IMR-90 (cell line): ENCODE measurements around the gene KIAA1328. TPM values are rescaled to one million over a fixed set of nuclear protein-coding genes. Genes with fewer than 3 reads are reported as not detected.

Experiments
- ATAC-seq: fragments of 200-7000 bp; cut with Tn5 transposase; 2 replicates; pipeline ENCODE4 v1.9.1; 2020; ENCODE audit warnings: low read depth, mild to moderate bottlenecking, moderate library complexity
- BruUV-seq: library from RNA; stranded (reverse); fragments of 400-500 nt; replicated peaks from 2 replicates; lab custom pipeline; 2021; lab: Mats Ljungman, UMichigan
- CTCF ChIA-PET: fragments of 300-600 bp; formaldehyde crosslinking; extraction: SDS; loops from one replicate; lab custom pipeline; 2021; ENCODE audit warnings: antibody characterized with exemption; lab: Yijun Ruan, JAX
- POLR2A ChIA-PET: fragments of 300-600 bp; sonication (Branson Sonifier 250); formaldehyde crosslinking; loops from one replicate; lab custom pipeline; 2022; ENCODE audit warnings: antibody characterized with exemption; ENCODE audit not compliant: unreplicated experiment; lab: Charles Lee
- DNase-seq: peaks from one replicate; pipeline ENCODE4 v3.0.0; 2013
- H2AFZ ChIP-seq: replicated peaks from 2 replicates; pipeline ENCODE3; 2013; ENCODE audit warnings: low read length, mild to moderate bottlenecking; ENCODE audit not compliant: poor library complexity
- H2AK5ac ChIP-seq: 2 replicates; pipeline ENCODE4 v1.6.1; 2013; ENCODE audit warnings: low read depth, low read length, inconsistent platforms
- H2AK9ac ChIP-seq: replicated peaks from 2 replicates; pipeline ENCODE3; 2013; ENCODE audit warnings: mild to moderate bottlenecking, low read depth, low read length, moderate library complexity; ENCODE audit not compliant: poor library complexity
- H2BK120ac ChIP-seq: 2 replicates; pipeline ENCODE4 v1.6.1; 2013; ENCODE audit warnings: low read depth, low read length, inconsistent platforms
- H2BK15ac ChIP-seq: 3 replicates; pipeline ENCODE4 v1.6.1; 2013; ENCODE audit warnings: low read depth, low read length, inconsistent platforms
- H2BK20ac ChIP-seq: 2 replicates; pipeline ENCODE4 v1.6.1; 2013; ENCODE audit warnings: low read depth, mild to moderate bottlenecking, inconsistent platforms, low read length, moderate library complexity
- H2BK5ac ChIP-seq: 2 replicates; pipeline ENCODE4 v1.6.1; 2013; ENCODE audit warnings: mild to moderate bottlenecking, low read depth, low read length, inconsistent platforms; ENCODE audit not compliant: poor library complexity, severe bottlenecking
- H3K14ac ChIP-seq: replicated peaks from 2 replicates; pipeline ENCODE4 v1.6.1; 2013; ENCODE audit warnings: low read depth, low read length, inconsistent platforms
- H3K18ac ChIP-seq: 2 replicates; pipeline ENCODE4 v1.6.1; 2013; ENCODE audit warnings: low read depth, low read length, control low read depth
- H3K23ac ChIP-seq: 2 replicates; pipeline ENCODE4 v1.6.1; 2013; ENCODE audit warnings: low read depth, low read length, inconsistent platforms
- H3K27ac ChIP-seq: 2 replicates; pipeline ENCODE4 v1.5.1; 2013; ENCODE audit warnings: mild to moderate bottlenecking, control low read depth, low read length; ENCODE audit not compliant: insufficient read depth
- H3K27me3 ChIP-seq: 2 replicates; pipeline ENCODE4 v1.6.1; 2013; ENCODE audit warnings: low read length; ENCODE audit not compliant: control insufficient read depth, insufficient read depth
- H3K36me3 ChIP-seq: 2 replicates; pipeline ENCODE4 v1.6.1; 2013; ENCODE audit warnings: low read length, mixed read lengths; ENCODE audit not compliant: control insufficient read depth, insufficient read depth
- H3K4ac ChIP-seq: 2 replicates; pipeline ENCODE4 v1.6.1; 2013; ENCODE audit warnings: low read depth, low read length, inconsistent platforms
- H3K4me1 ChIP-seq: 2 replicates; pipeline ENCODE4 v1.6.1; 2013; ENCODE audit warnings: low read length, mixed read lengths; ENCODE audit not compliant: control insufficient read depth, insufficient read depth
- H3K4me2 ChIP-seq: 2 replicates; pipeline ENCODE4 v1.6.1; 2013; ENCODE audit warnings: low read depth, mild to moderate bottlenecking, control low read depth, low read length, moderate library complexity
- H3K4me3 ChIP-seq: 2 replicates; pipeline ENCODE4 v1.5.1; 2013; ENCODE audit warnings: low read depth, mild to moderate bottlenecking, control low read depth, low read length, moderate library complexity; ENCODE audit not compliant: insufficient read depth
- H3K56ac ChIP-seq: 2 replicates; pipeline ENCODE4 v1.6.1; 2013; ENCODE audit warnings: low read length, inconsistent platforms; ENCODE audit not compliant: insufficient read depth; ENCODE audit errors: extremely low read depth
- H3K79me1 ChIP-seq, 2 experiments: 2 replicates each; pipeline ENCODE4 v1.6.1; 2013; ENCODE audit warnings: low read length in 2 of 2, inconsistent platforms in 1 of 2, low read depth in 1 of 2
- H3K9ac ChIP-seq: 2 replicates; pipeline ENCODE4 v1.6.1; 2013; ENCODE audit warnings: low read depth, low read length, control low read depth
- H3K9me1 ChIP-seq: 2 replicates; pipeline ENCODE4 v1.6.1; 2013; ENCODE audit warnings: low read length, inconsistent platforms; ENCODE audit not compliant: insufficient read depth
- H3K9me3 ChIP-seq: 2 replicates; pipeline ENCODE4 v1.6.1; 2013; ENCODE audit warnings: low read length; ENCODE audit not compliant: control insufficient read depth, insufficient read depth
- H4K20me1 ChIP-seq: 2 replicates; pipeline ENCODE4 v1.6.1; 2013; ENCODE audit warnings: low read length, inconsistent platforms; ENCODE audit not compliant: insufficient read depth
- H4K5ac ChIP-seq: 2 replicates; pipeline ENCODE4 v1.6.1; 2013; ENCODE audit warnings: mild to moderate bottlenecking, low read depth, low read length, control low read depth
- H4K8ac ChIP-seq, 2 experiments: 2 replicates each; pipeline ENCODE4 v1.6.1; 2013; ENCODE audit warnings: low read depth in 2 of 2, low read length in 2 of 2, control low read depth in 1 of 2, inconsistent platforms in 1 of 2
- H4K91ac ChIP-seq: 2 replicates; pipeline ENCODE4 v1.6.1; 2013; ENCODE audit warnings: low read depth, low read length, inconsistent platforms; ENCODE audit not compliant: insufficient read depth
- BHLHE40 ChIP-seq: fragments of 150-350 bp; IDR thresholded peaks from 2 replicates; pipeline ENCODE4 v1.6.1; 2016; ENCODE audit warnings: mild to moderate bottlenecking, low read depth, low read length
- CEBPB ChIP-seq: IDR thresholded peaks from 2 replicates; pipeline ENCODE4 v1.6.1; 2012; ENCODE audit warnings: low read depth, low read length, improper control_type of control experiment
- CHD1 ChIP-seq: IDR thresholded peaks from 2 replicates; pipeline ENCODE4 v1.6.1; 2012; ENCODE audit warnings: low read depth, low read length, improper control_type of control experiment
- FOS ChIP-seq: fragments of 150-350 bp; IDR thresholded peaks from 2 replicates; pipeline ENCODE4 v1.6.1; 2016; ENCODE audit warnings: low read depth, low read length
- MAFK ChIP-seq: IDR thresholded peaks from 2 replicates; pipeline ENCODE4 v1.6.1; 2012; ENCODE audit warnings: low read depth, low read length, improper control_type of control experiment
- MAZ ChIP-seq: IDR thresholded peaks from 2 replicates; pipeline ENCODE4 v1.6.1; 2012; ENCODE audit warnings: low read depth, mild to moderate bottlenecking, low read length, improper control_type of control experiment, moderate library complexity, borderline replicate concordance
- MXI1 ChIP-seq: IDR thresholded peaks from 2 replicates; pipeline ENCODE4 v1.6.1; 2012; ENCODE audit warnings: low read depth, mild to moderate bottlenecking, low read length, moderate library complexity, borderline replicate concordance
- NFE2L2 ChIP-seq: fragments of 150-350 bp; IDR thresholded peaks from 2 replicates; pipeline ENCODE4 v1.6.1; 2016; ENCODE audit warnings: low read depth, mild to moderate bottlenecking, low read length
- POLR2A ChIP-seq: IDR thresholded peaks from 2 replicates; pipeline ENCODE4 v1.6.1; 2012; ENCODE audit warnings: mild to moderate bottlenecking, low read depth, low read length
- RAD21 ChIP-seq: IDR thresholded peaks from 2 replicates; pipeline ENCODE4 v1.6.1; 2012; ENCODE audit warnings: low read length, improper control_type of control experiment
- RCOR1 ChIP-seq: IDR thresholded peaks from 2 replicates; pipeline ENCODE4 v1.6.1; 2012; ENCODE audit warnings: mild to moderate bottlenecking, low read length, improper control_type of control experiment; ENCODE audit not compliant: insufficient replicate concordance
- RFX5 ChIP-seq: IDR thresholded peaks from 2 replicates; pipeline ENCODE4 v1.8.0; 2012; ENCODE audit warnings: low read depth, mild to moderate bottlenecking, low read length, moderate library complexity
- SMC3 ChIP-seq: fragments of 150-350 bp; IDR thresholded peaks from 2 replicates; pipeline ENCODE4 v1.6.1; 2016; ENCODE audit warnings: low read depth, mild to moderate bottlenecking, antibody characterized with exemption, low read length, moderate library complexity
- WGBS, 2 experiments: methylation state at CpG; one replicate each; pipeline versions ENCODE4 v1.1.5 to v1.1.7; 2013; ENCODE audit warnings: missing lambda C conversion rate in 2 of 2; ENCODE audit not compliant: insufficient read length in 1 of 2; ENCODE audit errors: extremely low coverage in 2 of 2; 5-methylcytosine and 5-hydroxymethylcytosine counted together
- dilution Hi-C: fragments of 300-500 bp; cut with HindIII; formaldehyde crosslinking; loops from one replicate; pipeline ENCODE4 v1.14.3; 2018; ENCODE audit warnings: low sequenced_read_pairs; ENCODE audit not compliant: unreplicated experiment
- in situ Hi-C: fragments of 300-500 bp; cut with MboI; formaldehyde crosslinking; loops from 3 replicates; pipeline ENCODE4 v1.14.3; 2019; ENCODE audit warnings: low sequenced_read_pairs, inconsistent platforms, mixed read lengths
- intact Hi-C: fragments of 100-400 bp; cut with micrococcal nuclease; formaldehyde crosslinking; loops from 2 replicates; pipeline ENCODE4 v1.10.0; 2022
- polyA plus RNA-seq, 3 experiments: library from polyadenylated mRNA; depleted of rRNA; stranded (reverse); fragments of >200 nt; gene quantifications; 2 replicates each; pipeline ENCODE4 v1.2.3, GENCODE V29; 2012; ENCODE audit warnings: low replicate concordance in 1 of 3
- total RNA-seq: library from RNA; depleted of rRNA; stranded (reverse); fragments of >200 nt; gene quantifications from 2 replicates; pipeline ENCODE4 v1.2.3, GENCODE V29; 2012
- TF ChIP-seq, protein P1 (sequence below): fragments of 150-350 bp; IDR thresholded peaks from 2 replicates; pipeline ENCODE4 v1.6.1; 2017; ENCODE audit warnings: mild to moderate bottlenecking, antibody characterized with exemption, low read length, low read depth
- TF ChIP-seq, protein P2 (sequence below): fragments of 150-350 bp; IDR thresholded peaks from 2 replicates; pipeline ENCODE4 v1.6.1; 2016; ENCODE audit warnings: low read depth, mild to moderate bottlenecking, low read length, moderate library complexity, borderline replicate concordance
- TF ChIP-seq, protein P3 (sequence below): conservative IDR thresholded peaks from 2 replicates; pipeline ENCODE4 v1.5.1; 2012; ENCODE audit warnings: mild to moderate bottlenecking, low read depth, low read length, improper control_type of control experiment

KIAA1328 gene
- total and polyA plus RNA-seq, 2 of the 4 experiments (the other 2 are of a cell fraction), result 2.4 to 7.0 TPM

DNA sequence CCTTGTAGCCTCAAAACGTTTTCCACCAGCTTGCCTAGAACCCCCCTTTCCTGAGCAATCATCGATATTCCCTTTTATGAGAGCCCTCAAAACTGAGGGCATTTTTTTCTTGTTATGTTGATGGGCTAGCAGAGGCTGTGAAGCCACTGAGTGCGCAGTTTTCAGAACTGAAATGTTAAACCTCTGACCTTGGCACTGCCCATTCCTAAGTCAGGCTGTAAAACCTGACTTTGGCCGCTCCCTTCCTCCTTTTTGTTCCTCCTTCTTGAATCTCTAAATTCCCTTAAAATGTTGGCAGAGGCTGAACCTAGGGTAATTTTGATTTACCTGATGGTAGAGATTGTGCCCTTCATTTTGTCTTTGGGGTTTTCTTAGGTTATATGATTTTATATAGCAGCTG is 334.2 kb downstream of the KIAA1328 start:
- no peak overlapping the region for H3K9ac ChIP-seq
- intact Hi-C loops, result no loop called here
- no peak overlapping the region for H3K14ac ChIP-seq
- H3K79me1 ChIP-seq, result no peaks in the 10 kb centered on the region
- H3K9me3 ChIP-seq, result no peaks in the 10 kb centered on the region
- no peak overlapping the region for H3K23ac ChIP-seq
- in situ Hi-C loops, result no loop called here
- H2BK15ac ChIP-seq, result no peak overlapping the region
- no peak overlapping the region for H3K56ac ChIP-seq
- no peak overlapping the region for H2AK9ac ChIP-seq
- no peaks in the 10 kb centered on the region for H3K4me1 ChIP-seq
- H3K27ac ChIP-seq, result no peak overlapping the region
- H4K5ac ChIP-seq, result no peak overlapping the region
- H2BK20ac ChIP-seq, result no peak overlapping the region
- H3K27me3 ChIP-seq, result no peaks in the 10 kb centered on the region
- H2BK5ac ChIP-seq, result no peak overlapping the region
- dilution Hi-C loops, result no loop called here
- no peak for ATAC-seq
- no peak overlapping the region for H3K4me3 ChIP-seq
- H3K18ac ChIP-seq, result no peak overlapping the region
- no peak overlapping the region for H2BK120ac ChIP-seq
- ChIA-PET CTCF (no interaction called here), POLR2A (no interaction called here)
- H3K9me1 ChIP-seq, result no peaks in the 10 kb centered on the region
- DNase-seq, result no peak
- H3K4ac ChIP-seq, result no peak overlapping the region
- TF ChIP-seq MAZ (no peak), MAFK (no peak), CHD1 (no peak), FOS (no peak), POLR2A (no peak), MXI1 (no peak), RFX5 (no peak), BHLHE40 (no peak), SMC3 (no peak), RCOR1 (no peak), CEBPB (no peak), NFE2L2 (no peak), RAD21 (no peak)
- TF ChIP-seq, protein P1, sequence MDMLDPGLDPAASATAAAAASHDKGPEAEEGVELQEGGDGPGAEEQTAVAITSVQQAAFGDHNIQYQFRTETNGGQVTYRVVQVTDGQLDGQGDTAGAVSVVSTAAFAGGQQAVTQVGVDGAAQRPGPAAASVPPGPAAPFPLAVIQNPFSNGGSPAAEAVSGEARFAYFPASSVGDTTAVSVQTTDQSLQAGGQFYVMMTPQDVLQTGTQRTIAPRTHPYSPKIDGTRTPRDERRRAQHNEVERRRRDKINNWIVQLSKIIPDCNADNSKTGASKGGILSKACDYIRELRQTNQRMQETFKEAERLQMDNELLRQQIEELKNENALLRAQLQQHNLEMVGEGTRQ, result no peak
- TF ChIP-seq, protein P2, sequence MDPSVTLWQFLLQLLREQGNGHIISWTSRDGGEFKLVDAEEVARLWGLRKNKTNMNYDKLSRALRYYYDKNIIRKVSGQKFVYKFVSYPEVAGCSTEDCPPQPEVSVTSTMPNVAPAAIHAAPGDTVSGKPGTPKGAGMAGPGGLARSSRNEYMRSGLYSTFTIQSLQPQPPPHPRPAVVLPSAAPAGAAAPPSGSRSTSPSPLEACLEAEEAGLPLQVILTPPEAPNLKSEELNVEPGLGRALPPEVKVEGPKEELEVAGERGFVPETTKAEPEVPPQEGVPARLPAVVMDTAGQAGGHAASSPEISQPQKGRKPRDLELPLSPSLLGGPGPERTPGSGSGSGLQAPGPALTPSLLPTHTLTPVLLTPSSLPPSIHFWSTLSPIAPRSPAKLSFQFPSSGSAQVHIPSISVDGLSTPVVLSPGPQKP, result no peak
- TF ChIP-seq, protein P3, sequence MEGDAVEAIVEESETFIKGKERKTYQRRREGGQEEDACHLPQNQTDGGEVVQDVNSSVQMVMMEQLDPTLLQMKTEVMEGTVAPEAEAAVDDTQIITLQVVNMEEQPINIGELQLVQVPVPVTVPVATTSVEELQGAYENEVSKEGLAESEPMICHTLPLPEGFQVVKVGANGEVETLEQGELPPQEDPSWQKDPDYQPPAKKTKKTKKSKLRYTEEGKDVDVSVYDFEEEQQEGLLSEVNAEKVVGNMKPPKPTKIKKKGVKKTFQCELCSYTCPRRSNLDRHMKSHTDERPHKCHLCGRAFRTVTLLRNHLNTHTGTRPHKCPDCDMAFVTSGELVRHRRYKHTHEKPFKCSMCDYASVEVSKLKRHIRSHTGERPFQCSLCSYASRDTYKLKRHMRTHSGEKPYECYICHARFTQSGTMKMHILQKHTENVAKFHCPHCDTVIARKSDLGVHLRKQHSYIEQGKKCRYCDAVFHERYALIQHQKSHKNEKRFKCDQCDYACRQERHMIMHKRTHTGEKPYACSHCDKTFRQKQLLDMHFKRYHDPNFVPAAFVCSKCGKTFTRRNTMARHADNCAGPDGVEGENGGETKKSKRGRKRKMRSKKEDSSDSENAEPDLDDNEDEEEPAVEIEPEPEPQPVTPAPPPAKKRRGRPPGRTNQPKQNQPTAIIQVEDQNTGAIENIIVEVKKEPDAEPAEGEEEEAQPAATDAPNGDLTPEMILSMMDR, result no peak
- H3K4me2 ChIP-seq, result no peak overlapping the region
- H4K8ac ChIP-seq, result no peak overlapping the region
- no peaks in the 10 kb centered on the region for H4K20me1 ChIP-seq
- H2AFZ ChIP-seq, result no peak overlapping the region
- no peak overlapping the region for H2AK5ac ChIP-seq
- WGBS, 2 experiments, result no CpG with 5 or more reads among the region's 4 CpGs
- no TSS peak for BruUV-seq
- no peaks in the 10 kb centered on the region for H3K36me3 ChIP-seq
- H4K91ac ChIP-seq, result no peak overlapping the region
